Loucy (cell line): ENCODE measurements around the gene PPFIBP1.

Source experiments
- H2AFZ ChIP-seq: fragments of 200-600 bp; sonication (generic); 2 replicates; pipeline ENCODE4 v1.6.0; 2016; ENCODE audit warnings: antibody characterized with exemption, mild to moderate bottlenecking, low read length, moderate library complexity
- H3F3A ChIP-seq: fragments of 200-600 bp; 2 replicates; pipeline ENCODE4 v1.6.0; 2016; ENCODE audit warnings: antibody characterized with exemption, low read depth, mild to moderate bottlenecking
- H3K27me3 ChIP-seq: fragments of 200-600 bp; sonication (generic); 2 replicates; pipeline ENCODE4 v1.6.1; 2014; ENCODE audit warnings: low read length, mild to moderate bottlenecking; ENCODE audit not compliant: insufficient read depth, poor library complexity, severe bottlenecking
- H3K36me3 ChIP-seq: fragments of 200-600 bp; sonication (generic); 2 replicates; pipeline ENCODE4 v1.6.1; 2016; ENCODE audit warnings: low read length; ENCODE audit not compliant: insufficient read depth
- H3K4me1 ChIP-seq: fragments of 200-600 bp; sonication (generic); 2 replicates; pipeline ENCODE4 v1.5.1; 2014; ENCODE audit warnings: low read length, mild to moderate bottlenecking; ENCODE audit not compliant: insufficient read depth, poor library complexity, severe bottlenecking
- H3K4me2 ChIP-seq: fragments of 200-600 bp; sonication (generic); 2 replicates; pipeline ENCODE4 v1.6.0; 2014; ENCODE audit warnings: antibody characterized with exemption, low read length, low read depth, mild to moderate bottlenecking; ENCODE audit not compliant: poor library complexity, severe bottlenecking
- H3K4me3 ChIP-seq: fragments of 200-600 bp; sonication (generic); 2 replicates; pipeline ENCODE4 v1.5.1; 2014; ENCODE audit warnings: low read length, mild to moderate bottlenecking, mixed read lengths; ENCODE audit not compliant: poor library complexity, severe bottlenecking
- H3K79me2 ChIP-seq: fragments of 200-600 bp; sonication (generic); 2 replicates; pipeline ENCODE4 v1.6.1; 2014; ENCODE audit warnings: low read length; ENCODE audit not compliant: insufficient read depth
- H3K9ac ChIP-seq: fragments of 200-600 bp; sonication (generic); 2 replicates; pipeline ENCODE4 v1.6.0; 2014; ENCODE audit warnings: mild to moderate bottlenecking, low read depth, low read length, moderate library complexity; ENCODE audit not compliant: poor library complexity, severe bottlenecking
- H3K9me2 ChIP-seq: fragments of 200-600 bp; sonication (generic); replicated peaks from 2 replicates; pipeline ENCODE4 v1.6.1; 2016; ENCODE audit warnings: low read depth, low read length, mixed read lengths
- H3K9me3 ChIP-seq: fragments of 200-600 bp; sonication (generic); 2 replicates; pipeline ENCODE4 v1.6.1; 2014; ENCODE audit warnings: mild to moderate bottlenecking, antibody characterized with exemption, low read length, low read depth; ENCODE audit not compliant: insufficient read depth
- H4K20me1 ChIP-seq: fragments of 200-600 bp; sonication (generic); 2 replicates; pipeline ENCODE4 v1.6.0; 2014; ENCODE audit warnings: antibody characterized with exemption, low read length, mild to moderate bottlenecking; ENCODE audit not compliant: insufficient read depth, poor library complexity, severe bottlenecking
- CTCF ChIP-seq: fragments of 200-600 bp; sonication (generic); conservative IDR thresholded peaks from 2 replicates; pipeline ENCODE4 v1.5.1; 2014; ENCODE audit warnings: mild to moderate bottlenecking, antibody characterized with exemption, low read length
- EZH2phosphoT487 ChIP-seq: fragments of 200-600 bp; IDR thresholded peaks from 2 replicates; pipeline ENCODE4 v1.6.1; 2018; ENCODE audit warnings: antibody characterized with exemption, mild to moderate bottlenecking, moderate library complexity, borderline replicate concordance

Gene PPFIBP1

DNA sequence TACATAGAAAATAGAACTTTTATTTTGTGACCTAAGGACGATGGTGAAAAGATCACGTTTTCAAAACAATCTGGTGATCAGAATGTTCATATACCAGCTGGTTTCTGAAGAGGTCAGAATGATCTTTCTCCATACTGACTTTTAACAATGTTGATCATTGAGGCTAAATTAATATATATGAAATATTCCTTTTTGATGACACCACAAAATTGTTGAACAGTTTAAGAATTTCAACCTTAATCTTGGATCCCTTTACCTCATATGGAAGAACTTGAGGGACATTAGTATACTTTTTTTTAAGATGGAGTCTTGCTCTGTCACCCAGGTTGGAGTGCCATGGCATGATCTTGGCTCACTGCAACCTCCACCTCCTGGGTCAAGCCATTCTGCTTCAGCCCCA, 169.4 kb downstream of the PPFIBP1 start:
- Histone ChIP-seq H3K79me2 (no peaks in the 10 kb centered on the region), H3K9me2 (no peaks in the 10 kb centered on the region), H3K9ac (no peak overlapping the region), H3K4me2 (no peak overlapping the region), H3K9me3 (no peaks in the 10 kb centered on the region), H3K27me3 (no peaks in the 10 kb centered on the region), H3K4me3 (no peak overlapping the region), H3K36me3 (peaks cover 32% of the 10 kb centered on the region; the same call in 1 of the 2 replicates), H4K20me1 (no peaks in the 10 kb centered on the region), H2AFZ (no peak overlapping the region), H3K4me1 (no peaks in the 10 kb centered on the region), H3F3A (no peaks in the 10 kb centered on the region)
- TF ChIP-seq EZH2phosphoT487 (no peak), CTCF (no peak)

GRCh38 chr12:27695556-27696292, 171.7 kb downstream of the PPFIBP1 start:
- peaks cover 13% of the 10 kb centered on the region; the same call in 1 of the 2 replicates for H3K36me3 ChIP-seq
- no peak overlapping the region for H3K9ac ChIP-seq
- no peaks in the 10 kb centered on the region for H3F3A ChIP-seq
- H3K4me3 ChIP-seq = no peak overlapping the region
- no peaks in the 10 kb centered on the region for H3K9me2 ChIP-seq
- no peaks in the 10 kb centered on the region for H4K20me1 ChIP-seq
- no peaks in the 10 kb centered on the region for H3K27me3 ChIP-seq
- H2AFZ ChIP-seq = no peak overlapping the region
- TF ChIP-seq EZH2phosphoT487 (no peak), CTCF (no peak)
- H3K4me2 ChIP-seq = no peak overlapping the region
- peaks cover 4% of the 10 kb centered on the region for H3K4me1 ChIP-seq
- no peaks in the 10 kb centered on the region for H3K9me3 ChIP-seq
- no peaks in the 10 kb centered on the region for H3K79me2 ChIP-seq

DNA sequence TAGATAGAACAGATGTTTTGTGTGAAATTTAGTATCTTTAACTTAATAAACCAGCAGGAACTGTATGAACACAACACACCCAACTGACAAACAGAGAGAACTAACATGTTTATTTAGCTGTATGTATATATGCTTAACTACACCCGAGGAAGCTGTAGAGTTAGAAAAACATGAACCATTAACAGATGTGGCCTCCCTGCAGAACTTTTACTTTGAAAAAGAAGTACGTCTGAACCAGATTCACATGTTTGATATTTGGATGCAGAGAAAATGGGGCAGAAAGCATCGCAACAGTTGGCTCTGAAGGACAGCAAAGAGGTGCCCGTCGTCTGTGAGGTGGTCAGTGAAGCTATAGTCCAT, 172.3 kb downstream of the PPFIBP1 start, which contains the start of gene REP15:
REP15 (plus strand) TSS at position 155 of the 360 bp plus-strand sequence; CDS start at position 271, 116 bp downstream.
- Histone ChIP-seq H3K9ac (no peak within 1 kb of the TSS), H3K4me2 (no peak within 1 kb of the TSS), H3K9me2 (no peaks in the 10 kb centered on the region), H3K4me1 (peaks cover 4% of the 10 kb centered on the region), H3K4me3 (no peak within 1 kb of the TSS), H3K79me2 (no peaks in the 10 kb centered on the region), H3F3A (no peaks in the 10 kb centered on the region), H2AFZ (no peak within 1 kb of the TSS), H3K27me3 (no peaks in the 10 kb centered on the region), H3K9me3 (no peaks in the 10 kb centered on the region), H4K20me1 (no peaks in the 10 kb centered on the region), H3K36me3 (peaks cover 13% of the 10 kb centered on the region; the same call in 1 of the 2 replicates)
- TF ChIP-seq EZH2phosphoT487 (no peak), CTCF (no peak)
